HFFc6 (cell line): Measurements from ENCODE around the gene PATL1. TPM values are rescaled to one million over a fixed set of nuclear protein-coding genes. Genes with fewer than 3 reads are reported as not detected.

Source experiments
- DNase-seq: peaks from one replicate; pipeline ENCODE4 v3.0.0-alpha.2; 2018
- H3K27ac Mint-ChIP-seq: 2 replicates; pipeline ENCODE4 v1.8.0; 2020; ENCODE audit warnings: mild to moderate bottlenecking, mixed read lengths
- H3K27me3 Mint-ChIP-seq: 2 replicates; pipeline ENCODE4 v1.8.0; 2021; ENCODE audit warnings: mild to moderate bottlenecking, moderate library complexity, mixed read lengths; ENCODE audit not compliant: insufficient read depth
- H3K36me3 Mint-ChIP-seq: 2 replicates; pipeline ENCODE4 v1.8.0; 2021; ENCODE audit warnings: low read depth, mixed read lengths
- H3K4me1 Mint-ChIP-seq: 2 replicates; pipeline ENCODE4 v1.8.0; 2020; ENCODE audit warnings: low read depth, mixed read lengths
- H3K4me3 Mint-ChIP-seq: 2 replicates; pipeline ENCODE4 v1.8.0; 2020; ENCODE audit warnings: mild to moderate bottlenecking, moderate library complexity, mixed read lengths
- H3K9me3 Mint-ChIP-seq: 2 replicates; pipeline ENCODE4 v1.8.0; 2020; ENCODE audit warnings: mild to moderate bottlenecking, mixed read lengths
- total RNA-seq, 6 experiments: library from RNA; stranded (reverse); fragmentation: NEBNext Ultra II Directional; extraction: Animal tissue kit (Norgen Biotek cat#: 25700); gene quantifications; 2 replicates in 1 of 6; 3 replicates in 5 of 6; pipeline ENCODE4 v1.2.3, GENCODE V29; 2021
- TF ChIP-seq, protein P1 (sequence below): fragments of 200-600 bp; sonication (generic); IDR thresholded peaks from 2 replicates; pipeline ENCODE4 v1.5.0; 2021; ENCODE audit warnings: antibody characterized with exemption, mild to moderate bottlenecking

The PATL1 gene
- total RNA-seq, 6 experiments from 2014 or later = 29.0 to 40.3 (median 35.2) TPM

- Mint-ChIP-seq H3K9me3 (no peaks in the 10 kb centered on the region), H3K4me3 (peak overlapping the region; percentile 9), H3K36me3 (peaks cover 28% of the 10 kb centered on the region), H3K4me1 (peaks cover 31% of the 10 kb centered on the region), H3K27me3 (no peaks in the 10 kb centered on the region), H3K27ac (peak overlapping the region; percentile 7)
- no peak for DNase-seq
- TF ChIP-seq, protein P1, sequence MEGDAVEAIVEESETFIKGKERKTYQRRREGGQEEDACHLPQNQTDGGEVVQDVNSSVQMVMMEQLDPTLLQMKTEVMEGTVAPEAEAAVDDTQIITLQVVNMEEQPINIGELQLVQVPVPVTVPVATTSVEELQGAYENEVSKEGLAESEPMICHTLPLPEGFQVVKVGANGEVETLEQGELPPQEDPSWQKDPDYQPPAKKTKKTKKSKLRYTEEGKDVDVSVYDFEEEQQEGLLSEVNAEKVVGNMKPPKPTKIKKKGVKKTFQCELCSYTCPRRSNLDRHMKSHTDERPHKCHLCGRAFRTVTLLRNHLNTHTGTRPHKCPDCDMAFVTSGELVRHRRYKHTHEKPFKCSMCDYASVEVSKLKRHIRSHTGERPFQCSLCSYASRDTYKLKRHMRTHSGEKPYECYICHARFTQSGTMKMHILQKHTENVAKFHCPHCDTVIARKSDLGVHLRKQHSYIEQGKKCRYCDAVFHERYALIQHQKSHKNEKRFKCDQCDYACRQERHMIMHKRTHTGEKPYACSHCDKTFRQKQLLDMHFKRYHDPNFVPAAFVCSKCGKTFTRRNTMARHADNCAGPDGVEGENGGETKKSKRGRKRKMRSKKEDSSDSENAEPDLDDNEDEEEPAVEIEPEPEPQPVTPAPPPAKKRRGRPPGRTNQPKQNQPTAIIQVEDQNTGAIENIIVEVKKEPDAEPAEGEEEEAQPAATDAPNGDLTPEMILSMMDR = no peak
Measured at GRCh38 chr11:59660621-59661020, 8.2 kb downstream of the PATL1 start.

- Mint-ChIP-seq H3K4me3 (peak overlapping the region; percentile 9; the same call in 1 of the 2 replicates), H3K36me3 (peaks cover 30% of the 10 kb centered on the region), H3K27me3 (no peaks in the 10 kb centered on the region), H3K27ac (peak overlapping the region; percentile 7), H3K4me1 (peaks cover 28% of the 10 kb centered on the region), H3K9me3 (no peaks in the 10 kb centered on the region)
- TF ChIP-seq, protein P1 = no peak
- DNase-seq = no peak
Measured at GRCh38 chr11:59659981-59660380, 8.9 kb downstream of the PATL1 start.

DNA sequence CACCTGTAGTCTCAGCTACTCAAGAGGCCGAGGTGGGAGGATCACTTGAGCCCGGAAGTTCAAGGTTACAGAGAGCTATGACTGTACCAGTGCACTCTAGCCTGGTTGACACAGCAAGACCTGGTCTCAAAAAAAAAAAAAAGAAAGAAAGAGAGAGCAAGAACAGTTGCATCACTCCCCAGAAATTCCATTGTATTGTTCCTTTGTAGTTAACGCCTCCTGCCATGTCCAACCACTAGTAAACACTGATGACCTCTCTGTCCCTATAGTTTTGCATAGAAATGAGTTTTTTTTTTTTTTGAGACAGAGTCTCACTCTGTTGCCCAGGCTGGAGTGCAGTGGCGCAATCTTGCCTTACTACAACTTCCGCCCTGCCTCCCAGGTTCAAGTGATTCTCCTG, 10.8 kb downstream of the PATL1 start:
- TF ChIP-seq, protein P1 = no peak
- Mint-ChIP-seq H3K27ac (no peak overlapping the region), H3K4me3 (no peak overlapping the region), H3K36me3 (peaks cover 37% of the 10 kb centered on the region), H3K27me3 (no peaks in the 10 kb centered on the region), H3K9me3 (no peaks in the 10 kb centered on the region), H3K4me1 (peaks cover 20% of the 10 kb centered on the region)
- no peak for DNase-seq

DNA sequence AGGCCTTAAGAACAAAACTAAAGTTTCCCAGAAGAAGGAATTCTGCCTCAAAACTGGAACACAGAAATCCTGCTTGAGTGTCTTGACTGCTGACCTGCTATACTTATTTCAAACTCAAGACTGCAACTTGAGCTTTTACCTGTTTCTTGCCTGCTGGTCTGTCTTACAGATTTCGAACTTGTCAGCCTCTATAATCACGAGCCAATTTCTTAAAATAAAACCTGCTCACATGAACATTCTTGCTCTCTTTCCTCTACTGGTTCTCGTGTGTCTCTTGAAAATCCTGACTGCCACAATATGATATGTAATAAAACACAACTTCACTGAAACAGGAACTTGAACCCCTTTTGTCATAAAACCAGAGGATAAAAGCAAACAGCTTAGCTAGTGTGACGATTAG, 13.9 kb downstream of the PATL1 start:
- Mint-ChIP-seq H3K27me3 (no peaks in the 10 kb centered on the region), H3K4me3 (no peak overlapping the region), H3K4me1 (peaks cover under 1% of the 10 kb centered on the region), H3K27ac (no peak overlapping the region), H3K36me3 (peaks cover 54% of the 10 kb centered on the region), H3K9me3 (no peaks in the 10 kb centered on the region)
- TF ChIP-seq, protein P1 = no peak
- DNase-seq = no peak

DNA sequence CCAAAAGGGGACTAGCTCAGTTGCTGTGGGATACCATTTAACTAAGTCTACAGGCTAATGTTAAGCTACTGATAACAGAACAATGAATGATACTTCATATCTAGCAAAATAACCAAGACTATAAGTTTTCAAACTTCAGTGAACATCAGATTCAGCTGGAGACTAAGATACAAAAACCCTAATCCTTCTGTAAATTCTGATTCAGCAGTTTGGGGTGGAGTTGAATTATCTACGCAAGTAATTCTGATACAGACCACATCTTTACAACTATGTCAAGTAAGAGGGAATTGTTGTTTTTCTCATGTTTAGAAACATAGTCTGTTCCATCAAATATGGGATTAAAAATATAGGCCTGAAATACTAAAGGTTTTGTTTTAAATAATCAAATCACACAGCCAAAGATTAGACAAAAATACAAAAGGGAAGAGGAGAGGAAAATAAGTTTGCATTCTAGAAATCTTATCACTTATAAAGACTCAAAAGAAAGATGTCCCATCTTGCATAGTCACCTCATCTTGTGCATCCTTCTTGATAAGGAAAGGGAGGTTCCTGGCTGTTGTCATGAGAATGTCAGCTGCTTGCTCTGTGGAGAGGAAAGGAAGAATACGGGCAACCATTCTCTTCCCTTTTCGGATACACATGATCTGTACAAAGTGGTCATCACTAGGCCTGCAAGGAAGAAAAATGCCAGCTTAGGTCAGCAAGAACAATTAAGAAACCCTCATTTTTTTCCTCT, 21.4 kb downstream of the PATL1 start:
- TF ChIP-seq, protein P1 = no peak
- no peak overlapping the region for H3K27ac Mint-ChIP-seq
- DNase-seq = no peak

More for the DNA sequence above, 21.4 kb downstream of the PATL1 start:
- H3K4me3 Mint-ChIP-seq = no peak overlapping the region
- peaks cover 8% of the 10 kb centered on the region for H3K4me1 Mint-ChIP-seq
- H3K27me3 Mint-ChIP-seq = no peaks in the 10 kb centered on the region
- no peaks in the 10 kb centered on the region for H3K9me3 Mint-ChIP-seq
- H3K36me3 Mint-ChIP-seq = peaks cover 63% of the 10 kb centered on the region
